Measurements from ENCODE around the gene COL13A1. TPM values are rescaled to one million over a fixed set of nuclear protein-coding genes. Genes with fewer than 3 reads are reported as not detected.

COL13A1 gene
- polyA plus RNA-seq, 1 donor, result 9.6 TPM

GRCh38 chr10:69815104-69815503 lies 13.4 kb downstream of the COL13A1 start:
- no CpG with 5 or more reads among the region's 6 CpGs for WGBS (ENCODE audit: insufficient coverage, low lambda C conversion rate)

GRCh38 chr10:69816521-69816920 lies 14.8 kb downstream of the COL13A1 start:
- WGBS (ENCODE audit: insufficient coverage, low lambda C conversion rate), result no CpG with 5 or more reads among the region's 5 CpGs
- no peak for DNase-seq
- Histone ChIP-seq H3K4me3 (ENCODE audit: low read length) (no peak overlapping the region), H3K4me1 (ENCODE audit: control insufficient read depth, insufficient read depth, low read length) (no peaks in the 10 kb centered on the region), H3K27me3 (ENCODE audit: control insufficient read depth, insufficient read depth, low read length) (no peaks in the 10 kb centered on the region), H3K27ac (ENCODE audit: low read length) (no peak overlapping the region), H3K36me3 (ENCODE audit: control insufficient read depth, insufficient read depth, low read length) (no peaks in the 10 kb centered on the region), H3K9me3 (ENCODE audit: control insufficient read depth, low read depth, low read length) (no peaks in the 10 kb centered on the region)

More at GRCh38 chr10:69815104-69815503, 13.4 kb downstream of the COL13A1 start:
- H3K36me3 ChIP-seq (ENCODE audit: control insufficient read depth, insufficient read depth, low read length), result no peaks in the 10 kb centered on the region
- H3K27me3 ChIP-seq (ENCODE audit: control insufficient read depth, insufficient read depth, low read length), result no peaks in the 10 kb centered on the region
- no peak for DNase-seq
- H3K4me3 ChIP-seq (ENCODE audit: low read length), result no peak overlapping the region
- no peaks in the 10 kb centered on the region for H3K9me3 ChIP-seq (ENCODE audit: control insufficient read depth, low read depth, low read length)
- H3K4me1 ChIP-seq (ENCODE audit: control insufficient read depth, insufficient read depth, low read length), result no peaks in the 10 kb centered on the region
- H3K27ac ChIP-seq (ENCODE audit: low read length), result no peak overlapping the region

- no CpG with 5 or more reads among the region's 11 CpGs for WGBS (ENCODE audit: insufficient coverage, low lambda C conversion rate)
- Histone ChIP-seq H3K4me3 (ENCODE audit: low read length) (no peak overlapping the region), H3K36me3 (ENCODE audit: control insufficient read depth, insufficient read depth, low read length) (no peaks in the 10 kb centered on the region), H3K27me3 (ENCODE audit: control insufficient read depth, insufficient read depth, low read length) (no peaks in the 10 kb centered on the region), H3K4me1 (ENCODE audit: control insufficient read depth, insufficient read depth, low read length) (no peaks in the 10 kb centered on the region), H3K9me3 (ENCODE audit: control insufficient read depth, low read depth, low read length) (no peaks in the 10 kb centered on the region), H3K27ac (ENCODE audit: low read length) (no peak overlapping the region)
- peak in 1 of 2 donors; percentile 25 for DNase-seq
Measured at GRCh38 chr10:69817078-69817581, 15.4 kb downstream of the COL13A1 start.

GRCh38 chr10:69818676-69819239 lies 17.1 kb downstream of the COL13A1 start:
- no peaks in the 10 kb centered on the region for H3K27me3 ChIP-seq (ENCODE audit: control insufficient read depth, insufficient read depth, low read length)
- WGBS (ENCODE audit: insufficient coverage, low lambda C conversion rate), result no CpG with 5 or more reads among the region's 2 CpGs
- H3K27ac ChIP-seq (ENCODE audit: low read length), result no peak overlapping the region
- no peak overlapping the region for H3K4me3 ChIP-seq (ENCODE audit: low read length)
- H3K36me3 ChIP-seq (ENCODE audit: control insufficient read depth, insufficient read depth, low read length), result no peaks in the 10 kb centered on the region
- no peaks in the 10 kb centered on the region for H3K9me3 ChIP-seq (ENCODE audit: control insufficient read depth, low read depth, low read length)
- no peak for DNase-seq
- no peaks in the 10 kb centered on the region for H3K4me1 ChIP-seq (ENCODE audit: control insufficient read depth, insufficient read depth, low read length)

- H3K27ac ChIP-seq (ENCODE audit: low read length), result no peak overlapping the region
- H3K27me3 ChIP-seq (ENCODE audit: control insufficient read depth, insufficient read depth, low read length), result no peaks in the 10 kb centered on the region
- H3K36me3 ChIP-seq (ENCODE audit: control insufficient read depth, insufficient read depth, low read length), result no peaks in the 10 kb centered on the region
- H3K4me3 ChIP-seq (ENCODE audit: low read length), result no peak overlapping the region
- no peaks in the 10 kb centered on the region for H3K9me3 ChIP-seq (ENCODE audit: control insufficient read depth, low read depth, low read length)
- 100% methylated on average over 1 of the region's 5 CpGs for WGBS (ENCODE audit: insufficient coverage, low lambda C conversion rate)
- no peaks in the 10 kb centered on the region for H3K4me1 ChIP-seq (ENCODE audit: control insufficient read depth, insufficient read depth, low read length)
- DNase-seq, result no peak
Measured at GRCh38 chr10:69819716-69820506, 18.2 kb downstream of the COL13A1 start.

- Histone ChIP-seq H3K36me3 (ENCODE audit: control insufficient read depth, insufficient read depth, low read length) (no peaks in the 10 kb centered on the region), H3K9me3 (ENCODE audit: control insufficient read depth, low read depth, low read length) (no peaks in the 10 kb centered on the region), H3K27ac (ENCODE audit: low read length) (no peak overlapping the region), H3K27me3 (ENCODE audit: control insufficient read depth, insufficient read depth, low read length) (no peaks in the 10 kb centered on the region), H3K4me1 (ENCODE audit: control insufficient read depth, insufficient read depth, low read length) (no peaks in the 10 kb centered on the region), H3K4me3 (ENCODE audit: low read length) (no peak overlapping the region)
- no peak for DNase-seq
- WGBS (ENCODE audit: insufficient coverage, low lambda C conversion rate), result no CpG with 5 or more reads among the region's 4 CpGs
Measured at GRCh38 chr10:69820817-69821216, 19.1 kb downstream of the COL13A1 start.

- no peaks in the 10 kb centered on the region for H3K36me3 ChIP-seq (ENCODE audit: control insufficient read depth, insufficient read depth, low read length)
- H3K4me3 ChIP-seq (ENCODE audit: low read length), result no peak overlapping the region
- DNase-seq, result no peak
- no peaks in the 10 kb centered on the region for H3K4me1 ChIP-seq (ENCODE audit: control insufficient read depth, insufficient read depth, low read length)
- no peak overlapping the region for H3K27ac ChIP-seq (ENCODE audit: low read length)
- WGBS (ENCODE audit: insufficient coverage, low lambda C conversion rate), result no CpG with 5 or more reads among the region's 6 CpGs
- no peaks in the 10 kb centered on the region for H3K9me3 ChIP-seq (ENCODE audit: control insufficient read depth, low read depth, low read length)
- H3K27me3 ChIP-seq (ENCODE audit: control insufficient read depth, insufficient read depth, low read length), result peaks cover 13% of the 10 kb centered on the region
Measured at GRCh38 chr10:69825604-69826003, 23.9 kb downstream of the COL13A1 start.

GRCh38 chr10:69826094-69826493 lies 24.4 kb downstream of the COL13A1 start:
- WGBS (ENCODE audit: insufficient coverage, low lambda C conversion rate), result no CpG with 5 or more reads among the region's 9 CpGs
- no peak for DNase-seq

GRCh38 chr10:69826789-69827554 lies 25.3 kb downstream of the COL13A1 start:
- Histone ChIP-seq H3K4me1 (ENCODE audit: control insufficient read depth, insufficient read depth, low read length) (no peaks in the 10 kb centered on the region), H3K4me3 (ENCODE audit: low read length) (no peak overlapping the region), H3K36me3 (ENCODE audit: control insufficient read depth, insufficient read depth, low read length) (no peaks in the 10 kb centered on the region), H3K9me3 (ENCODE audit: control insufficient read depth, low read depth, low read length) (no peaks in the 10 kb centered on the region), H3K27me3 (ENCODE audit: control insufficient read depth, insufficient read depth, low read length) (peaks cover 13% of the 10 kb centered on the region), H3K27ac (ENCODE audit: low read length) (no peak overlapping the region)
- 67% methylated on average over 1 of the region's 7 CpGs for WGBS (ENCODE audit: insufficient coverage, low lambda C conversion rate)
- DNase-seq, result no peak

More at GRCh38 chr10:69826094-69826493, 24.4 kb downstream of the COL13A1 start:
- no peaks in the 10 kb centered on the region for H3K36me3 ChIP-seq (ENCODE audit: control insufficient read depth, insufficient read depth, low read length)
- peaks cover 13% of the 10 kb centered on the region for H3K27me3 ChIP-seq (ENCODE audit: control insufficient read depth, insufficient read depth, low read length)
- no peaks in the 10 kb centered on the region for H3K9me3 ChIP-seq (ENCODE audit: control insufficient read depth, low read depth, low read length)
- H3K4me1 ChIP-seq (ENCODE audit: control insufficient read depth, insufficient read depth, low read length), result no peaks in the 10 kb centered on the region
- no peak overlapping the region for H3K4me3 ChIP-seq (ENCODE audit: low read length)
- no peak overlapping the region for H3K27ac ChIP-seq (ENCODE audit: low read length)

GRCh38 chr10:69828144-69828870 lies 26.6 kb downstream of the COL13A1 start:
- no peak for DNase-seq
- Histone ChIP-seq H3K36me3 (ENCODE audit: control insufficient read depth, insufficient read depth, low read length) (no peaks in the 10 kb centered on the region), H3K27ac (ENCODE audit: low read length) (no peak overlapping the region), H3K4me1 (ENCODE audit: control insufficient read depth, insufficient read depth, low read length) (no peaks in the 10 kb centered on the region), H3K4me3 (ENCODE audit: low read length) (no peak overlapping the region), H3K27me3 (ENCODE audit: control insufficient read depth, insufficient read depth, low read length) (peaks cover 13% of the 10 kb centered on the region), H3K9me3 (ENCODE audit: control insufficient read depth, low read depth, low read length) (no peaks in the 10 kb centered on the region)
- WGBS (ENCODE audit: insufficient coverage, low lambda C conversion rate), result no CpG with 5 or more reads among the region's 9 CpGs

Measured in large intestine (tissue), 3 donors.